C4-2B (cell line): ENCODE results near the gene CYP19A1.

Source experiments
- ZFX ChIP-seq: fragments of 450-650 bp; IDR thresholded peaks from 2 replicates; pipeline ENCODE4 v1.6.1; 2017
- TF ChIP-seq, protein P1 (sequence below): fragments of 450-650 bp; conservative IDR thresholded peaks from 2 replicates; pipeline ENCODE4 v1.5.1; 2017; ENCODE audit warnings: mild to moderate bottlenecking

GRCh38 chr15:51186181-51186705 is 152.2 kb downstream of the CYP19A1 start:
- TF ChIP-seq, protein P1, sequence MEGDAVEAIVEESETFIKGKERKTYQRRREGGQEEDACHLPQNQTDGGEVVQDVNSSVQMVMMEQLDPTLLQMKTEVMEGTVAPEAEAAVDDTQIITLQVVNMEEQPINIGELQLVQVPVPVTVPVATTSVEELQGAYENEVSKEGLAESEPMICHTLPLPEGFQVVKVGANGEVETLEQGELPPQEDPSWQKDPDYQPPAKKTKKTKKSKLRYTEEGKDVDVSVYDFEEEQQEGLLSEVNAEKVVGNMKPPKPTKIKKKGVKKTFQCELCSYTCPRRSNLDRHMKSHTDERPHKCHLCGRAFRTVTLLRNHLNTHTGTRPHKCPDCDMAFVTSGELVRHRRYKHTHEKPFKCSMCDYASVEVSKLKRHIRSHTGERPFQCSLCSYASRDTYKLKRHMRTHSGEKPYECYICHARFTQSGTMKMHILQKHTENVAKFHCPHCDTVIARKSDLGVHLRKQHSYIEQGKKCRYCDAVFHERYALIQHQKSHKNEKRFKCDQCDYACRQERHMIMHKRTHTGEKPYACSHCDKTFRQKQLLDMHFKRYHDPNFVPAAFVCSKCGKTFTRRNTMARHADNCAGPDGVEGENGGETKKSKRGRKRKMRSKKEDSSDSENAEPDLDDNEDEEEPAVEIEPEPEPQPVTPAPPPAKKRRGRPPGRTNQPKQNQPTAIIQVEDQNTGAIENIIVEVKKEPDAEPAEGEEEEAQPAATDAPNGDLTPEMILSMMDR: no peak
- TF ChIP-seq ZFX: no peak
